C4-2B (cell line): ENCODE measurements around the gene SCMH1.

Experiments used
- ZFX ChIP-seq: fragments of 450-650 bp; IDR thresholded peaks from 2 replicates; pipeline ENCODE4 v1.6.1; 2017
- TF ChIP-seq, protein P1 (sequence below): fragments of 450-650 bp; conservative IDR thresholded peaks from 2 replicates; pipeline ENCODE4 v1.5.1; 2017; ENCODE audit warnings: mild to moderate bottlenecking

GRCh38 chr1:41275831-41276230 is 33.7 kb upstream of the SCMH1 start:
- TF ChIP-seq, protein P1, sequence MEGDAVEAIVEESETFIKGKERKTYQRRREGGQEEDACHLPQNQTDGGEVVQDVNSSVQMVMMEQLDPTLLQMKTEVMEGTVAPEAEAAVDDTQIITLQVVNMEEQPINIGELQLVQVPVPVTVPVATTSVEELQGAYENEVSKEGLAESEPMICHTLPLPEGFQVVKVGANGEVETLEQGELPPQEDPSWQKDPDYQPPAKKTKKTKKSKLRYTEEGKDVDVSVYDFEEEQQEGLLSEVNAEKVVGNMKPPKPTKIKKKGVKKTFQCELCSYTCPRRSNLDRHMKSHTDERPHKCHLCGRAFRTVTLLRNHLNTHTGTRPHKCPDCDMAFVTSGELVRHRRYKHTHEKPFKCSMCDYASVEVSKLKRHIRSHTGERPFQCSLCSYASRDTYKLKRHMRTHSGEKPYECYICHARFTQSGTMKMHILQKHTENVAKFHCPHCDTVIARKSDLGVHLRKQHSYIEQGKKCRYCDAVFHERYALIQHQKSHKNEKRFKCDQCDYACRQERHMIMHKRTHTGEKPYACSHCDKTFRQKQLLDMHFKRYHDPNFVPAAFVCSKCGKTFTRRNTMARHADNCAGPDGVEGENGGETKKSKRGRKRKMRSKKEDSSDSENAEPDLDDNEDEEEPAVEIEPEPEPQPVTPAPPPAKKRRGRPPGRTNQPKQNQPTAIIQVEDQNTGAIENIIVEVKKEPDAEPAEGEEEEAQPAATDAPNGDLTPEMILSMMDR: no peak
- TF ChIP-seq ZFX: no peak
